PC-9 (cell line): Measurements from ENCODE around the gene MRC2. TPM values are rescaled to one million over a fixed set of nuclear protein-coding genes. Genes with fewer than 3 reads are reported as not detected.

ENCODE experiments used
- BruUV-seq: library from RNA; stranded (reverse); fragments of 400-500 nt; replicated peaks from 2 replicates; lab custom pipeline; 2021; lab: Mats Ljungman, UMichigan
- CTCF ChIA-PET: fragments of 300-600 bp; sonication (Branson Sonifier 250); formaldehyde crosslinking; loops from one replicate; lab custom pipeline; 2022; ENCODE audit warnings: antibody characterized with exemption; lab: Charles Lee
- POLR2A ChIA-PET: fragments of 300-600 bp; sonication (Branson Sonifier 250); formaldehyde crosslinking; loops from one replicate; lab custom pipeline; 2022; ENCODE audit warnings: antibody characterized with exemption; ENCODE audit not compliant: unreplicated experiment; lab: Charles Lee
- DNase-seq, 2 experiments: peaks; one replicate each; pipeline versions ENCODE4 v3.0.0 to v3.0.0-alpha.2; 2015 to 2022; ENCODE audit warnings: mixed read lengths in 1 of 2
- H2AFZ ChIP-seq: fragments of 200-600 bp; sonication (generic); 2 replicates; pipeline ENCODE4 v1.8.1; 2017; ENCODE audit warnings: antibody characterized with exemption
- H3F3A ChIP-seq: fragments of 200-600 bp; sonication (generic); 2 replicates; pipeline ENCODE4 v1.8.1; 2017; ENCODE audit warnings: antibody characterized with exemption, mild to moderate bottlenecking, low read depth; ENCODE audit not compliant: insufficient read depth
- H3K27ac ChIP-seq: fragments of 200-600 bp; sonication (generic); 2 replicates; pipeline ENCODE4 v1.6.1; 2016; ENCODE audit warnings: mixed run types
- H3K27me3 ChIP-seq: fragments of 200-600 bp; sonication (generic); 2 replicates; pipeline ENCODE4 v1.6.1; 2016; ENCODE audit warnings: low read depth, mixed run types; ENCODE audit not compliant: insufficient read depth
- H3K36me3 ChIP-seq: fragments of 200-600 bp; sonication (generic); 2 replicates; pipeline ENCODE4 v1.6.1; 2016; ENCODE audit warnings: low read depth, mixed run types
- H3K4me1 ChIP-seq: fragments of 200-600 bp; sonication (generic); replicated peaks from 2 replicates; pipeline ENCODE4 v1.6.1; 2016; ENCODE audit warnings: mixed run types; ENCODE audit not compliant: insufficient read depth
- H3K4me2 ChIP-seq: fragments of 200-600 bp; sonication (generic); 2 replicates; pipeline ENCODE4 v1.6.1; 2017; ENCODE audit warnings: mixed run types
- H3K4me3 ChIP-seq: fragments of 200-600 bp; sonication (generic); 2 replicates; pipeline ENCODE4 v1.6.1; 2016; ENCODE audit warnings: mixed run types
- H3K79me2 ChIP-seq: fragments of 200-600 bp; sonication (generic); 2 replicates; pipeline ENCODE4 v1.6.1; 2017; ENCODE audit warnings: low read depth, mixed run types
- H3K9me2 ChIP-seq: fragments of 200-600 bp; sonication (generic); 2 replicates; pipeline ENCODE4 v1.8.1; 2017; ENCODE audit warnings: mild to moderate bottlenecking; ENCODE audit not compliant: insufficient read depth
- H3K9me3 ChIP-seq: fragments of 200-600 bp; sonication (generic); 2 replicates; pipeline ENCODE4 v1.8.1; 2016; ENCODE audit warnings: low read depth; ENCODE audit not compliant: insufficient read depth
- H4K20me1 ChIP-seq: fragments of 200-600 bp; sonication (generic); 2 replicates; pipeline ENCODE4 v1.8.1; 2017; ENCODE audit not compliant: insufficient read depth
- EZH2 ChIP-seq: fragments of 200-600 bp; sonication (generic); IDR thresholded peaks from 2 replicates; pipeline ENCODE4 v1.8.0; 2017; ENCODE audit warnings: antibody characterized with exemption, low read depth
- intact Hi-C: fragments of 100-400 bp; cut with micrococcal nuclease; formaldehyde crosslinking; loops from one replicate; pipeline ENCODE4 v1.10.0; 2022; ENCODE audit not compliant: unreplicated experiment
- total RNA-seq: library from RNA; stranded (reverse); gene quantifications from 2 replicates; pipeline ENCODE4 v1.2.3, GENCODE V29; 2021
- TF ChIP-seq, protein P1 (sequence below): fragments of 200-600 bp; sonication (generic); conservative IDR thresholded peaks from 2 replicates; pipeline ENCODE4 v1.6.1; 2017; ENCODE audit warnings: mixed run types, antibody characterized with exemption, mild to moderate bottlenecking, moderate library complexity

Gene MRC2
- total RNA-seq, 1 experiment from 2014 or later: 1.0 TPM

DNA sequence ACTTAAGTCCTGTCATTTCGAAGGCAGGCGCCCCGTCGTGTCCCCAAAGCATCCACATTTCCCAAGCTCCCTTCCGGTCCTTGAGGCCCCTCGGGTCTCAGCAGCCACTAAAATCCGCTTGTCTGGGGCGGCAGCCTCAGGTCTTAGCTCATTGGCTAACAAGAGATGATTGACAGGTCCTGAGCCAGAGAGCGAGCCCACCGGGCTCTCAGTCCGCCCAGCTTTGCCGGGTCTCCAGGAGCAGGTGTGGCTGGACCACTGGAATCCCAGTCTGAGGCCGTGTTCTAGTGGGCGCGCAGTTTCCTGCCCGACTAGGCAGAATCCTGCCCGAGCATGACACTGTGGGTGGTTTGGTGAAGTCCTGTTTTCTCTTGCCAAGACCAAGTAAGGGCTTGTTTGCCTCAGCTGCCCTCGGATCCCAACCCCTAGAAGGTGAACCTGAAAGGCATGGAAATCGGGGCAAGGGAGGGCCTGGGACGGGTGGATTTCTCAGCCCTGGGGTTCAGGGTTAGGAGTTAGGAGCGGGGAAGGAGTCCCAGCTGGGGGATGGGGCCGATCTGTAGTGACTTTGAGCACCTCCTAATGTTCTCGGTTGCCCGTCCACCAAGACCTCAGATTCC, 42.8 kb downstream of the MRC2 start:
- H3K9me3 ChIP-seq: no peaks in the 10 kb centered on the region
- H3K9me2 ChIP-seq: no peaks in the 10 kb centered on the region
- H3K4me1 ChIP-seq: no peaks in the 10 kb centered on the region
- H3K27me3 ChIP-seq: no peaks in the 10 kb centered on the region
- ChIA-PET CTCF (no interaction called here), POLR2A (no interaction called here)
- no peak overlapping the region for H2AFZ ChIP-seq
- no peak for TF ChIP-seq EZH2
- TF ChIP-seq, protein P1, sequence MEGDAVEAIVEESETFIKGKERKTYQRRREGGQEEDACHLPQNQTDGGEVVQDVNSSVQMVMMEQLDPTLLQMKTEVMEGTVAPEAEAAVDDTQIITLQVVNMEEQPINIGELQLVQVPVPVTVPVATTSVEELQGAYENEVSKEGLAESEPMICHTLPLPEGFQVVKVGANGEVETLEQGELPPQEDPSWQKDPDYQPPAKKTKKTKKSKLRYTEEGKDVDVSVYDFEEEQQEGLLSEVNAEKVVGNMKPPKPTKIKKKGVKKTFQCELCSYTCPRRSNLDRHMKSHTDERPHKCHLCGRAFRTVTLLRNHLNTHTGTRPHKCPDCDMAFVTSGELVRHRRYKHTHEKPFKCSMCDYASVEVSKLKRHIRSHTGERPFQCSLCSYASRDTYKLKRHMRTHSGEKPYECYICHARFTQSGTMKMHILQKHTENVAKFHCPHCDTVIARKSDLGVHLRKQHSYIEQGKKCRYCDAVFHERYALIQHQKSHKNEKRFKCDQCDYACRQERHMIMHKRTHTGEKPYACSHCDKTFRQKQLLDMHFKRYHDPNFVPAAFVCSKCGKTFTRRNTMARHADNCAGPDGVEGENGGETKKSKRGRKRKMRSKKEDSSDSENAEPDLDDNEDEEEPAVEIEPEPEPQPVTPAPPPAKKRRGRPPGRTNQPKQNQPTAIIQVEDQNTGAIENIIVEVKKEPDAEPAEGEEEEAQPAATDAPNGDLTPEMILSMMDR: no peak
- H4K20me1 ChIP-seq: no peaks in the 10 kb centered on the region
- no peaks in the 10 kb centered on the region for H3K36me3 ChIP-seq
- H3F3A ChIP-seq: no peaks in the 10 kb centered on the region; the same call in 1 of the 2 replicates
- no peaks in the 10 kb centered on the region for H3K79me2 ChIP-seq
- DNase-seq: no peak
- no TSS peak for BruUV-seq
- no peak overlapping the region for H3K27ac ChIP-seq
- H3K4me3 ChIP-seq: no peak overlapping the region
- intact Hi-C loops: loop anchor here (5.0 to 10.0 kb wide), 2 partner anchors 807 to 944 kb away; partner anchors contain the start of gene ACE
- no peak overlapping the region for H3K4me2 ChIP-seq

DNA sequence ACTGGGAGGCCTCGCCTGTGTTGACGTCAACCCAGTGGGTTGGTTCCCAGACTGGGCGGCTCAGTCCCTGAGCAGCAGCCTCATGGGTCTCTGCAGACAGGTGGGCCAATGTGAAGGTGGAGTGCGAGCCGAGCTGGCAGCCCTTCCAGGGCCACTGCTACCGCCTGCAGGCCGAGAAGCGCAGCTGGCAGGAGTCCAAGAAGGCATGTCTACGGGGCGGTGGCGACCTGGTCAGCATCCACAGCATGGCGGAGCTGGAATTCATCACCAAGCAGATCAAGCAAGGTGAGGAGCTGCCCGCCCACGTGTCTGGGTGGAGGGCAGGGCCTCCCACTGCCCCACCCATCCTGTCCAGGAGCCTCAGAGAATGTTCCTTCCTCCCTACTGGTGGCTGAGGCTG, 44.1 kb downstream of the MRC2 start:
- ChIA-PET CTCF (interaction anchor here (0.8 to 2.2 kb wide), 2 partner anchors 735 to 808 kb away, joined by 3 to 12 read pairs; no protein-coding TSS in a partner anchor), POLR2A (no interaction called here)
- no peaks in the 10 kb centered on the region for H3K9me2 ChIP-seq
- no peak overlapping the region for H3K27ac ChIP-seq
- H3K4me2 ChIP-seq: no peak overlapping the region
- no peaks in the 10 kb centered on the region for H3K4me1 ChIP-seq
- H3K36me3 ChIP-seq: no peaks in the 10 kb centered on the region
- BruUV-seq: no TSS peak
- no peaks in the 10 kb centered on the region for H3K9me3 ChIP-seq
- H4K20me1 ChIP-seq: no peaks in the 10 kb centered on the region
- intact Hi-C loops: loop anchor here (5.0 to 10.0 kb wide), 2 partner anchors 806 to 943 kb away; partner anchors contain the start of gene ACE
- TF ChIP-seq, protein P1: no peak
- no peak for TF ChIP-seq EZH2
- H3K79me2 ChIP-seq: no peaks in the 10 kb centered on the region
- H3F3A ChIP-seq: no peaks in the 10 kb centered on the region; the same call in 1 of the 2 replicates
- peak in 1 of 2 experiments; percentile 50 for DNase-seq
- H3K4me3 ChIP-seq: no peak overlapping the region
- no peaks in the 10 kb centered on the region for H3K27me3 ChIP-seq
- H2AFZ ChIP-seq: no peak overlapping the region

DNA sequence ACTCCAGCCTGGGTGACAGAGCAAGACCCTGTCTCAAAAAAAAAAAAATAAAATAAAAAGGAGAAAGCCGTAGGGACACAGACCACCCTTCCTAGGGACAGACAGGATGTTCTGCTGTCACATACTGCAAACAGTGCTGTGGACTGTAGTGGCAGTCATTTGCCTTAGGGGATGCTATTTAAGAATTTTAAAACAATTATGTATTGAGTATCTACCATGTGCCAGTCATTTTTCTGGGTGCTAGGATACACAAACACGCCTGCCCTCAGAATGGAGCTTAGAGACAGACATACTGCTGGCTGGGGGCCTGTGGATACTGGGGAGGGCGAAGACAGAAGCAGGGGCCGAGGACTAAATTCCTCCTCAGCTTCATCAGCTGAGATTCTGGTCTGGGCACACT, 45.5 kb downstream of the MRC2 start:
- H4K20me1 ChIP-seq: no peaks in the 10 kb centered on the region
- H3K9me3 ChIP-seq: no peaks in the 10 kb centered on the region
- no peak overlapping the region for H3K27ac ChIP-seq
- no peaks in the 10 kb centered on the region for H3K4me1 ChIP-seq
- no peak overlapping the region for H3K4me2 ChIP-seq
- H3K9me2 ChIP-seq: no peaks in the 10 kb centered on the region
- no TSS peak for BruUV-seq
- ChIA-PET CTCF (interaction anchor here (0.6 to 2.2 kb wide), 7 partner anchors 30 to 806 kb away, joined by 3 to 12 read pairs (median 5); no protein-coding TSS in a partner anchor), POLR2A (no interaction called here)
- TF ChIP-seq, protein P1: no peak
- no peak for TF ChIP-seq EZH2
- no peak overlapping the region for H3K4me3 ChIP-seq
- no peaks in the 10 kb centered on the region; the same call in none of the 2 replicates for H3F3A ChIP-seq
- H3K36me3 ChIP-seq: no peaks in the 10 kb centered on the region
- H2AFZ ChIP-seq: no peak overlapping the region
- H3K79me2 ChIP-seq: no peaks in the 10 kb centered on the region
- intact Hi-C loops: loop anchor here (1.0 to 10.0 kb wide), 4 partner anchors 295 to 942 kb away; partner anchors contain the start of gene ACE
- no peak for DNase-seq
- no peaks in the 10 kb centered on the region for H3K27me3 ChIP-seq
